ENCODE data around the gene PNPLA7.

GRCh38 chr9:137415451-137415850 is 134.8 kb downstream of the PNPLA7 start:
- no peak for TF ChIP-seq CTCF (conservative IDR thresholded peaks at IDR 0.05 in 1 of 2, IDR thresholded peaks at IDR 0.05 in 1 of 2; ENCODE audit: extremely low read depth in 1 of 2, insufficient read depth in 1 of 2, low read depth in 1 of 2, low read length in 2 of 2)
- no peak for TF ChIP-seq EZH2 (IDR thresholded peaks at IDR 0.05; ENCODE audit: borderline replicate concordance, low read length)

Data from mammary epithelial cell (primary cell).